Measurements from ENCODE around the gene TMEM106C.

GRCh38 chr12:47935184-47935583 lies 28.2 kb upstream of the TMEM106C start:
- no peak for TF ChIP-seq RAD21 (IDR thresholded peaks at IDR 0.05; ENCODE audit: low read depth)
- TF ChIP-seq REST (IDR thresholded peaks at IDR 0.05; ENCODE audit: low read depth): no peak
- no peak for TF ChIP-seq EP300 (IDR thresholded peaks at IDR 0.05; ENCODE audit: borderline replicate concordance)
- TF ChIP-seq TEAD4 (IDR thresholded peaks at IDR 0.05): no peak
- TF ChIP-seq YY1 (IDR thresholded peaks at IDR 0.05; ENCODE audit: low read depth): no peak
- no peak for TF ChIP-seq CEBPB (IDR thresholded peaks at IDR 0.05)
- no peak for TF ChIP-seq MAX (IDR thresholded peaks at IDR 0.05)

All from Ishikawa (cell line).